B cell (primary cell): Measurements from ENCODE around the gene PINLYP. TPM values are rescaled to one million over a fixed set of nuclear protein-coding genes. Genes with fewer than 3 reads are reported as not detected.

Source experiments
- ATAC-seq: fragments of 200-7000 bp; cut with Tn5 transposase; one replicate; pipeline ENCODE4 v1.10.0; 2021; ENCODE audit warnings: low read depth, mild to moderate bottlenecking, moderate number of reproducible peaks, moderate library complexity
- CTCF ChIA-PET: fragments of 350-600 bp; sonication (Branson Sonifier 250); formaldehyde crosslinking; loops from one replicate; lab custom pipeline; 2021; ENCODE audit warnings: antibody characterized with exemption, inconsistent platforms; lab: Charles Lee
- POLR2A ChIA-PET: fragments of 350-600 bp; sonication (Branson Sonifier 250); formaldehyde crosslinking; loops from one replicate; lab custom pipeline; 2021; ENCODE audit warnings: antibody characterized with exemption; lab: Charles Lee
- DNase-seq: peaks from one replicate; pipeline ENCODE4 v3.0.0; 2013
- H2AFZ ChIP-seq: 2 replicates; pipeline ENCODE4 v1.6.1; 2012; ENCODE audit warnings: mild to moderate bottlenecking, low read depth, low read length; ENCODE audit not compliant: insufficient read depth, poor library complexity, severe bottlenecking
- H3K27ac ChIP-seq, 2 donors: 1 replicate in 1 of 2; 2 replicates in 1 of 2; pipeline ENCODE4 v1.5.1; 2012 to 2013; ENCODE audit warnings: low read length in 2 of 2, mild to moderate bottlenecking in 2 of 2, moderate library complexity in 1 of 2
- H3K27me3 ChIP-seq, 4 experiments: fragments of 200-600 bp in 1 of 4; sonication (generic) in 1 of 4; replicated peaks in 1 of 4; 1 replicate in 2 of 4; 2 replicates in 2 of 4; pipeline versions ENCODE4 v1.6.1 to v1.7.0; 2013 to 2016; ENCODE audit warnings: low read length in 3 of 4, mild to moderate bottlenecking in 2 of 4, mixed read lengths in 1 of 4, moderate library complexity in 1 of 4; ENCODE audit not compliant: insufficient read depth in 4 of 4, control insufficient read depth in 3 of 4; ENCODE audit errors: control extremely low read depth in 1 of 4
- H3K36me3 ChIP-seq, 2 experiments: replicated peaks in 1 of 2; 1 replicate in 1 of 2; 2 replicates in 1 of 2; pipeline versions ENCODE4 v1.6.1 to v1.7.1; 2013; ENCODE audit warnings: low read length in 1 of 2; ENCODE audit not compliant: insufficient read depth in 2 of 2, control insufficient read depth in 1 of 2; ENCODE audit errors: control extremely low read depth in 1 of 2, extremely low read depth in 1 of 2
- H3K4me1 ChIP-seq, 2 donors: fragments of 200-600 bp in 1 of 2; sonication (generic) in 1 of 2; 1 replicate in 1 of 2; 2 replicates in 1 of 2; pipeline versions ENCODE4 v1.5.1 to v1.6.1; 2013 to 2017; ENCODE audit warnings: low read length in 2 of 2; ENCODE audit not compliant: control insufficient read depth in 2 of 2, insufficient read depth in 2 of 2
- H3K4me2 ChIP-seq: replicated peaks from 2 replicates; pipeline ENCODE3; 2012; ENCODE audit warnings: mild to moderate bottlenecking, low read depth, low read length; ENCODE audit not compliant: poor library complexity, severe bottlenecking
- H3K4me3 ChIP-seq, 5 experiments: fragments of 200-600 bp in 1 of 5; sonication (generic) in 1 of 5; 1 replicate in 3 of 5; 2 replicates in 2 of 5; pipeline versions ENCODE4 v1.5.1 to v1.7.0; 2011 to 2016; ENCODE audit warnings: low read length in 4 of 5, mild to moderate bottlenecking in 4 of 5, low read depth in 2 of 5, control low read depth in 1 of 5, moderate library complexity in 1 of 5; ENCODE audit not compliant: insufficient read depth in 1 of 5; ENCODE audit errors: control extremely low read depth in 1 of 5, extremely low read depth in 1 of 5
- H3K79me2 ChIP-seq: fragments of 200-600 bp; sonication (generic); one replicate; pipeline ENCODE4 v1.6.0; 2016; ENCODE audit warnings: low read length; ENCODE audit not compliant: control insufficient read depth, insufficient read depth
- H3K9ac ChIP-seq: fragments of 200-600 bp; sonication (generic); 2 replicates; pipeline ENCODE4 v1.6.1; 2017; ENCODE audit warnings: mild to moderate bottlenecking, low read length, moderate library complexity
- H3K9me3 ChIP-seq, 3 donors: one replicate each; pipeline versions ENCODE4 v1.6.1 to v1.7.1; 2013; ENCODE audit warnings: low read length in 2 of 3; ENCODE audit not compliant: control insufficient read depth in 2 of 3, insufficient read depth in 1 of 3; ENCODE audit errors: control extremely low read depth in 1 of 3
- H4K20me1 ChIP-seq: 2 replicates; pipeline ENCODE4 v1.6.0; 2012; ENCODE audit warnings: mild to moderate bottlenecking, low read length; ENCODE audit not compliant: insufficient read depth, control insufficient read depth, poor library complexity, severe bottlenecking
- H3K27ac Mint-ChIP-seq: one replicate; pipeline ENCODE4 v1.8.0; 2021; ENCODE audit warnings: mixed read lengths
- H3K27me3 Mint-ChIP-seq: one replicate; pipeline ENCODE4 v1.8.0; 2021; ENCODE audit warnings: mixed read lengths
- H3K4me1 Mint-ChIP-seq: one replicate; pipeline ENCODE4 v1.8.0; 2021; ENCODE audit warnings: mixed read lengths
- H3K4me3 Mint-ChIP-seq: one replicate; pipeline ENCODE4 v1.8.0; 2021; ENCODE audit warnings: mixed read lengths
- H3K9me3 Mint-ChIP-seq: one replicate; pipeline ENCODE4 v1.8.0; 2022; ENCODE audit warnings: mixed read lengths; ENCODE audit not compliant: insufficient read depth
- CTCF ChIP-seq: fragments of 200-600 bp; IDR thresholded peaks from one replicate; pipeline ENCODE4 v1.8.0; 2022; ENCODE audit warnings: antibody characterized with exemption, mild to moderate bottlenecking
- EZH2 ChIP-seq: IDR thresholded peaks from 2 replicates; pipeline ENCODE4 v1.6.1; 2012; ENCODE audit warnings: borderline replicate concordance, low read depth, mild to moderate bottlenecking, moderate library complexity, low read length; ENCODE audit not compliant: insufficient read depth, poor library complexity, severe bottlenecking
- WGBS: methylation state at CpG from one replicate; pipeline ENCODE4 v1.1.5; 2013; ENCODE audit warnings: missing lambda C conversion rate; ENCODE audit not compliant: insufficient coverage; 5-methylcytosine and 5-hydroxymethylcytosine counted together
- intact Hi-C: fragments of 100-400 bp; cut with micrococcal nuclease; formaldehyde crosslinking; loops from one replicate; pipeline ENCODE4 v1.10.0; 2022
- polyA plus RNA-seq: library from polyadenylated mRNA; depleted of rRNA; stranded (reverse); fragments of >200 nt; gene quantifications from 2 replicates; pipeline ENCODE4 v1.2.3, GENCODE V29; 2012
- total RNA-seq, 2 donors: library from RNA; stranded (reverse); fragments of 120-200 nt in 1 of 2; gene quantifications; 1 replicate in 1 of 2; 2 replicates in 1 of 2; pipeline versions ENCODE4 v1.2.3 to v1.2.4, GENCODE V29; 2013 to 2022

Gene PINLYP
- total and polyA plus RNA-seq, 2 donors (not counting 1 experiment from before 2014, with no cell fraction given), result 2.0 to 2.9 TPM

GRCh38 chr19:43622070-43622469 lies 46.5 kb downstream of the PINLYP start:
- ChIA-PET POLR2A (interaction anchor here (0.7 kb wide), 1 partner anchor 182 kb away, joined by 3 read pairs; no protein-coding TSS in a partner anchor), CTCF (interaction anchor here (0.6 to 1.8 kb wide), 2 partner anchors 27 to 65 kb away, joined by 3 to 4 read pairs; no protein-coding TSS in a partner anchor)
- intact Hi-C loops, result no loop called here
- Mint-ChIP-seq H3K4me1 (peaks cover 27% of the 10 kb centered on the region), H3K27me3 (peaks cover 10% of the 10 kb centered on the region), H3K9me3 (no peaks in the 10 kb centered on the region), H3K4me3 (no peak overlapping the region), H3K27ac (no peak overlapping the region)
- H3K4me3 ChIP-seq, result no peak overlapping the region
- H3K9me3 ChIP-seq, result peaks cover 0 to 28% (median 0%) of the 10 kb centered on the region in 3 donors
- no peak overlapping the region for H3K4me2 ChIP-seq
- no peak overlapping the region for H3K9ac ChIP-seq
- TF ChIP-seq EZH2 (no peak), CTCF (no peak)
- WGBS, result 83% methylated on average over 3 of the region's 4 CpGs
- DNase-seq (no peak), ATAC-seq (no peak)
- peaks cover 20 to 22% of the 10 kb centered on the region in 2 donors for H3K4me1 ChIP-seq
- no peak overlapping the region for H2AFZ ChIP-seq
- H3K27me3 ChIP-seq, result peaks cover 0 to 13% (median 3%) of the 10 kb centered on the region in 4 experiments
- no peak overlapping the region for H3K27ac ChIP-seq
- H4K20me1 ChIP-seq, result peaks cover 16% of the 10 kb centered on the region
- H3K79me2 ChIP-seq, result peaks cover 8% of the 10 kb centered on the region
- H3K36me3 ChIP-seq, result no peaks in the 10 kb centered on the region

- peaks cover 29% of the 10 kb centered on the region for H3K4me1 Mint-ChIP-seq
- POLR2A ChIA-PET, result interaction anchor here (0.7 kb wide), 1 partner anchor 183 kb away, joined by 3 read pairs; no protein-coding TSS in a partner anchor
These were observed 47.4 kb downstream of the PINLYP start for GRCh38 chr19:43622956-43623355.

More at GRCh38 chr19:43622956-43623355, 47.4 kb downstream of the PINLYP start:
- H3K27me3 Mint-ChIP-seq, result peaks cover 15% of the 10 kb centered on the region
- Histone ChIP-seq H3K4me1 (peaks cover 20 to 22% of the 10 kb centered on the region in 2 donors), H3K27me3 (peaks cover 0 to 14% (median 7%) of the 10 kb centered on the region in 4 experiments), H3K4me3 (no peak overlapping the region), H3K4me2 (no peak overlapping the region), H4K20me1 (peaks cover 16% of the 10 kb centered on the region), H3K27ac (no peak overlapping the region), H3K9ac (no peak overlapping the region), H3K9me3 (peaks cover 0 to 28% (median 0%) of the 10 kb centered on the region in 3 donors), H3K79me2 (peaks cover 8% of the 10 kb centered on the region), H3K36me3 (no peaks in the 10 kb centered on the region), H2AFZ (no peak overlapping the region)
- DNase-seq, result no peak
- H3K27ac Mint-ChIP-seq, result no peak overlapping the region
- no peak for ATAC-seq
- CTCF ChIA-PET, result no interaction called here
- H3K4me3 Mint-ChIP-seq, result no peak overlapping the region
- TF ChIP-seq CTCF (no peak), EZH2 (no peak)
- WGBS, result no CpG with 5 or more reads among the region's 1 CpG
- no peaks in the 10 kb centered on the region for H3K9me3 Mint-ChIP-seq
- intact Hi-C loops, result no loop called here
